H1 (cell line): ENCODE measurements around the gene IREB2.
"Not testable (repeated sequence)": the region's sequence is repeated elsewhere in the genome, so short reads cannot be mapped to it uniquely, and the experiment has no call there.

ENCODE experiments used
- CBX8 ChIP-seq: fragments of 300-800, 300-1000 bp; sonication (generic); IDR thresholded peaks from 2 replicates; pipeline ENCODE4 v1.7.1; 2016; ENCODE audit warnings: low read depth, low read length, borderline replicate concordance
- CTCF ChIP-seq, 3 experiments: IDR thresholded peaks; 1 replicate in 2 of 3; 2 replicates in 1 of 3; pipeline versions ENCODE4 v1.5.1 to v1.6.1; 2011; ENCODE audit warnings: low read length in 3 of 3, mild to moderate bottlenecking in 3 of 3, inconsistent platforms in 2 of 3, low read depth in 1 of 3, moderate library complexity in 1 of 3; ENCODE audit not compliant: insufficient read depth in 1 of 3; ENCODE audit errors: control extremely low read depth in 1 of 3
- HDAC2 ChIP-seq, 2 experiments: fragments of 300-600 bp in 1 of 2; sonication (generic) in 1 of 2; IDR thresholded peaks; 2 replicates each; pipeline ENCODE4 v1.6.1; 2011 to 2012; ENCODE audit warnings: low read depth in 2 of 2, low read length in 2 of 2, mild to moderate bottlenecking in 2 of 2, moderate library complexity in 2 of 2, borderline replicate concordance in 1 of 2, inconsistent platforms in 1 of 2
- POLR2A ChIP-seq, 2 experiments: IDR thresholded peaks; 1 replicate in 1 of 2; 2 replicates in 1 of 2; pipeline ENCODE4 v1.6.1; 2011; ENCODE audit warnings: low read depth in 2 of 2, low read length in 2 of 2, mild to moderate bottlenecking in 2 of 2; ENCODE audit errors: control extremely low read depth in 1 of 2

- TF ChIP-seq CBX8; CTCF (IDR thresholded peaks at IDR 0.05; ENCODE audit: control extremely low read depth in 1 of 3, insufficient read depth in 1 of 3, low read depth in 1 of 3, low read length in 3 of 3); HDAC2 (IDR thresholded peaks at IDR 0.05; ENCODE audit: borderline replicate concordance in 1 of 2, low read depth in 2 of 2, low read length in 2 of 2); POLR2A (IDR thresholded peaks at IDR 0.05; ENCODE audit: control extremely low read depth in 1 of 2, low read depth in 2 of 2, low read length in 2 of 2): not testable (repeated sequence)
Measured at GRCh38 chr15:78404796-78405195, 33.2 kb upstream of the IREB2 start.
